Measurements from ENCODE around the gene RPS6KC1. TPM values are rescaled to one million over a fixed set of nuclear protein-coding genes. Genes with fewer than 3 reads are reported as not detected.

RPS6KC1 gene
- total and polyA plus RNA-seq, 9 of the 15 experiments (the other 6 are each of a cell fraction or from before 2014, with no cell fraction given): 4.3 to 34.6 (median 20.9) TPM

DNA sequence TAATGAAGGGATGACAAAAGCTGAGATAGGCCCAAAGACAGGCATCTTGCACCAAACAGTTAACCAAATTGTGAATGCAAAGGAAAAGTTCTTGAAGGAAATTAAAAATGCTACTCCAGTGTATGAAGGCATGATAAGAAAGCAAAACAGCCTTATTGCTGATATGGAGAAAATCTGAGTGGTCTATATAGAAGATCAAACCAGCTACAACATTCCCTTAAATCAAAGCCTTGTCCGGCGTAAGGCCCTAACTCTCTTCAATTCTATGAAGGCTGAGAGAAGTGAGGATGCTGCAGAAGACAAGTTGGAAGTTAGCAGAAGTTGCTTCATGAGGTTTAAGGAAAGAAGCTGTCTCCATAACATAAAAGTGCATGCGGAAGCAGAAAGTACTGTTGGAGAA is 31.0 kb upstream of the RPS6KC1 start (continued):
- TF ChIP-seq, protein P1, sequence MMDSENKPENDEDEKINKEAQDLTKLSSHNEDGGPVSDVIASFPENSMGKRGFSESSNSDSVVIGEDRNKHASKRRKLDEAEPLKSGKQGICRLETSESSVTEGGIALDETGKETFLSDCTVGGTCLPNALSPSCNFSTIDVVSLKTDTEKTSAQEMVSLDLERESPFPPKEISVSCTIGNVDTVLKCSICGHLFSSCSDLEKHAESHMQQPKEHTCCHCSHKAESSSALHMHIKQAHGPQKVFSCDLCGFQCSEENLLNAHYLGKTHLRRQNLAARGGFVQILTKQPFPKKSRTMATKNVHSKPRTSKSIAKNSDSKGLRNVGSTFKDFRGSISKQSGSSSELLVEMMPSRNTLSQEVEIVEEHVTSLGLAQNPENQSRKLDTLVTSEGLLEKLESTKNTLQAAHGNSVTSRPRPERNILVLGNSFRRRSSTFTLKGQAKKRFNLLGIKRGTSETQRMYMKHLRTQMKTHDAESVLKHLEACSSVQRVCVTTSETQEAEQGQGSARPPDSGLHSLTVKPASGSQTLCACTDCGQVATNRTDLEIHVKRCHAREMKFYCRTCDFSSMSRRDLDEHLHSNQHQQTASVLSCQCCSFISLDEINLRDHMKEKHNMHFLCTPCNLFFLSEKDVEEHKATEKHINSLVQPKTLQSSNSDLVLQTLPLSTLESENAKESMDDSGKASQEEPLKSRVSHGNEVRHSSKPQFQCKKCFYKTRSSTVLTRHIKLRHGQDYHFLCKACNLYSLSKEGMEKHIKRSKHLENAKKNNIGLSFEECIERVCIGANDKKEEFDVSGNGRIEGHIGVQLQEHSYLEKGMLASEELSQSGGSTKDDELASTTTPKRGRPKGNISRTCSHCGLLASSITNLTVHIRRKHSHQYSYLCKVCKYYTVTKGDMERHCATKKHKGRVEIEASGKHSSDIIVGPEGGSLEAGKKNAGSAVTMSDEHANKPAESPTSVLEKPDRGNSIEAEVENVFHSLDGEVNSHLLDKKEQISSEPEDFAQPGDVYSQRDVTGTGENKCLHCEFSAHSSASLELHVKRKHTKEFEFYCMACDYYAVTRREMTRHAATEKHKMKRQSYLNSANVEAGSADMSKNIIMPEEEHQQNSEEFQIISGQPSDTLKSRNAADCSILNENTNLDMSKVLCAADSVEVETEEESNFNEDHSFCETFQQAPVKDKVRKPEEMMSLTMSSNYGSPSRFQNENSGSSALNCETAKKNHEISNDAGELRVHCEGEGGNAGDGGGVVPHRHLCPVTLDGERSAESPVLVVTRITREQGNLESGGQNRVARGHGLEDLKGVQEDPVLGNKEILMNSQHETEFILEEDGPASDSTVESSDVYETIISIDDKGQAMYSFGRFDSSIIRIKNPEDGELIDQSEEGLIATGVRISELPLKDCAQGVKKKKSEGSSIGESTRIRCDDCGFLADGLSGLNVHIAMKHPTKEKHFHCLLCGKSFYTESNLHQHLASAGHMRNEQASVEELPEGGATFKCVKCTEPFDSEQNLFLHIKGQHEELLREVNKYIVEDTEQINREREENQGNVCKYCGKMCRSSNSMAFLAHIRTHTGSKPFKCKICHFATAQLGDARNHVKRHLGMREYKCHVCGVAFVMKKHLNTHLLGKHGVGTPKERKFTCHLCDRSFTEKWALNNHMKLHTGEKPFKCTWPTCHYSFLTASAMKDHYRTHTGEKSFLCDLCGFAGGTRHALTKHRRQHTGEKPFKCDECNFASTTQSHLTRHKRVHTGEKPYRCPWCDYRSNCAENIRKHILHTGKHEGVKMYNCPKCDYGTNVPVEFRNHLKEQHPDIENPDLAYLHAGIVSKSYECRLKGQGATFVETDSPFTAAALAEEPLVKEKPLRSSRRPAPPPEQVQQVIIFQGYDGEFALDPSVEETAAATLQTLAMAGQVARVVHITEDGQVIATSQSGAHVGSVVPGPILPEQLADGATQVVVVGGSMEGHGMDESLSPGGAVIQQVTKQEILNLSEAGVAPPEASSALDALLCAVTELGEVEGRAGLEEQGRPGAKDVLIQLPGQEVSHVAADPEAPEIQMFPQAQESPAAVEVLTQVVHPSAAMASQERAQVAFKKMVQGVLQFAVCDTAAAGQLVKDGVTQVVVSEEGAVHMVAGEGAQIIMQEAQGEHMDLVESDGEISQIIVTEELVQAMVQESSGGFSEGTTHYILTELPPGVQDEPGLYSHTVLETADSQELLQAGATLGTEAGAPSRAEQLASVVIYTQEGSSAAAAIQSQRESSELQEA (IDR thresholded peaks at IDR 0.05; ENCODE audit: low read depth): no peak
- TF ChIP-seq MAFF (IDR thresholded peaks at IDR 0.05; ENCODE audit: low read length): peak; percentile 11; the same call in 1 of the 2 replicates
- TF ChIP-seq, protein P2, sequence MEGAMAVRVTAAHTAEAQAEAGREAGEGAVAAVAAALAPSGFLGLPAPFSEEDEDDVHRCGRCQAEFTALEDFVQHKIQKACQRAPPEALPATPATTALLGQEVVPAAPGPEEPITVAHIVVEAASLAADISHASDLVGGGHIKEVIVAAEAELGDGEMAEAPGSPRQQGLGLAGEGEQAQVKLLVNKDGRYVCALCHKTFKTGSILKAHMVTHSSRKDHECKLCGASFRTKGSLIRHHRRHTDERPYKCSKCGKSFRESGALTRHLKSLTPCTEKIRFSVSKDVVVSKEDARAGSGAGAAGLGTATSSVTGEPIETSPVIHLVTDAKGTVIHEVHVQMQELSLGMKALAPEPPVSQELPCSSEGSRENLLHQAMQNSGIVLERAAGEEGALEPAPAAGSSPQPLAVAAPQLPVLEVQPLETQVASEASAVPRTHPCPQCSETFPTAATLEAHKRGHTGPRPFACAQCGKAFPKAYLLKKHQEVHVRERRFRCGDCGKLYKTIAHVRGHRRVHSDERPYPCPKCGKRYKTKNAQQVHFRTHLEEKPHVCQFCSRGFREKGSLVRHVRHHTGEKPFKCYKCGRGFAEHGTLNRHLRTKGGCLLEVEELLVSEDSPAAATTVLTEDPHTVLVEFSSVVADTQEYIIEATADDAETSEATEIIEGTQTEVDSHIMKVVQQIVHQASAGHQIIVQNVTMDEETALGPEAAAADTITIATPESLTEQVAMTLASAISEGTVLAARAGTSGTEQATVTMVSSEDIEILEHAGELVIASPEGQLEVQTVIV (CRISPR knock-in tag; IDR thresholded peaks at IDR 0.05; ENCODE audit: borderline replicate concordance): no peak
- no peak for TF ChIP-seq NFXL1 (CRISPR knock-in tag; IDR thresholded peaks at IDR 0.05)
- no peak for TF ChIP-seq ETV1 (tag; conservative IDR thresholded peaks at IDR 0.05; ENCODE audit: low read depth)
- peak; percentile 54 for TF ChIP-seq ZNF316 (IDR thresholded peaks at IDR 0.05)
- TF ChIP-seq E2F3 (CRISPR knock-in tag; IDR thresholded peaks at IDR 0.05): no peak
- TF ChIP-seq, protein P3, sequence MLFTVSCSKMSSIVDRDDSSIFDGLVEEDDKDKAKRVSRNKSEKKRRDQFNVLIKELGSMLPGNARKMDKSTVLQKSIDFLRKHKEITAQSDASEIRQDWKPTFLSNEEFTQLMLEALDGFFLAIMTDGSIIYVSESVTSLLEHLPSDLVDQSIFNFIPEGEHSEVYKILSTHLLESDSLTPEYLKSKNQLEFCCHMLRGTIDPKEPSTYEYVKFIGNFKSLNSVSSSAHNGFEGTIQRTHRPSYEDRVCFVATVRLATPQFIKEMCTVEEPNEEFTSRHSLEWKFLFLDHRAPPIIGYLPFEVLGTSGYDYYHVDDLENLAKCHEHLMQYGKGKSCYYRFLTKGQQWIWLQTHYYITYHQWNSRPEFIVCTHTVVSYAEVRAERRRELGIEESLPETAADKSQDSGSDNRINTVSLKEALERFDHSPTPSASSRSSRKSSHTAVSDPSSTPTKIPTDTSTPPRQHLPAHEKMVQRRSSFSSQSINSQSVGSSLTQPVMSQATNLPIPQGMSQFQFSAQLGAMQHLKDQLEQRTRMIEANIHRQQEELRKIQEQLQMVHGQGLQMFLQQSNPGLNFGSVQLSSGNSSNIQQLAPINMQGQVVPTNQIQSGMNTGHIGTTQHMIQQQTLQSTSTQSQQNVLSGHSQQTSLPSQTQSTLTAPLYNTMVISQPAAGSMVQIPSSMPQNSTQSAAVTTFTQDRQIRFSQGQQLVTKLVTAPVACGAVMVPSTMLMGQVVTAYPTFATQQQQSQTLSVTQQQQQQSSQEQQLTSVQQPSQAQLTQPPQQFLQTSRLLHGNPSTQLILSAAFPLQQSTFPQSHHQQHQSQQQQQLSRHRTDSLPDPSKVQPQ (CRISPR knock-in tag; IDR thresholded peaks at IDR 0.05; ENCODE audit: borderline replicate concordance): no peak
- no peak for TF ChIP-seq MTA1 (IDR thresholded peaks at IDR 0.05; ENCODE audit: borderline replicate concordance)
- TF ChIP-seq, protein P4, sequence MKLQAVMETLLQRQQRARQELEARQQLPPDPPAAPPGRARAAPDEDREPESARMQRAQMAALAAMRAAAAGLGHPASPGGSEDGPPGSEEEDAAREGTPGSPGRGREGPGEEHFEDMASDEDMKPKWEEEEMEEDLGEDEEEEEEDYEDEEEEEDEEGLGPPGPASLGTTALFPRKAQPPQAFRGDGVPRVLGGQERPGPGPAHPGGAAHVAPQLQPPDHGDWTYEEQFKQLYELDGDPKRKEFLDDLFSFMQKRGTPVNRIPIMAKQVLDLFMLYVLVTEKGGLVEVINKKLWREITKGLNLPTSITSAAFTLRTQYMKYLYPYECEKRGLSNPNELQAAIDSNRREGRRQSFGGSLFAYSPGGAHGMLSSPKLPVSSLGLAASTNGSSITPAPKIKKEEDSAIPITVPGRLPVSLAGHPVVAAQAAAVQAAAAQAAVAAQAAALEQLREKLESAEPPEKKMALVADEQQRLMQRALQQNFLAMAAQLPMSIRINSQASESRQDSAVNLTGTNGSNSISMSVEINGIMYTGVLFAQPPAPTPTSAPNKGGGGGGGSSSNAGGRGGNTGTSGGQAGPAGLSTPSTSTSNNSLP (IDR thresholded peaks at IDR 0.05; ENCODE audit: borderline replicate concordance, low read depth, low read length): no peak
- TF ChIP-seq, protein P5, sequence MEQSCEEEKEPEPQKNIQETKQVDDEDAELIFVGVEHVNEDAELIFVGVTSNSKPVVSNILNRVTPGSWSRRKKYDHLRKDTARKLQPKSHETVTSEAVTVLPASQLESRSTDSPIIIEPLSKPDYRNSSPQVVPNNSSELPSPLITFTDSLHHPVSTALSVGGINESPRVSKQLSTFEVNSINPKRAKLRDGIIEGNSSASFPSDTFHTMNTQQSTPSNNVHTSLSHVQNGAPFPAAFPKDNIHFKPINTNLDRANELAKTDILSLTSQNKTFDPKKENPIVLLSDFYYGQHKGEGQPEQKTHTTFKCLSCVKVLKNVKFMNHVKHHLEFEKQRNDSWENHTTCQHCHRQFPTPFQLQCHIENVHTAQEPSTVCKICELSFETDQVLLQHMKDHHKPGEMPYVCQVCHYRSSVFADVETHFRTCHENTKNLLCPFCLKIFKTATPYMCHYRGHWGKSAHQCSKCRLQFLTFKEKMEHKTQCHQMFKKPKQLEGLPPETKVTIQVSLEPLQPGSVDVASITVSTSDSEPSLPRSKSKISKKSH (CRISPR knock-in tag; IDR thresholded peaks at IDR 0.05): no peak
- no peak for TF ChIP-seq SMARCA4 (IDR thresholded peaks at IDR 0.05)

Data from K562 (cell line).